ENCODE measurements around the gene SETDB1.

GRCh38 chr1:151009206-151009587 is 83.0 kb downstream of the SETDB1 start:
- no peak for TF ChIP-seq POLR2AphosphoS5 (IDR thresholded peaks at IDR 0.05; ENCODE audit: low read depth, low read length)
- no peak for TF ChIP-seq POLR2A (IDR thresholded peaks at IDR 0.05; ENCODE audit: low read depth, low read length)

Measured in GM12891 (cell line).